Ascending aorta (tissue), 2 donors: ENCODE measurements around the gene FGD6. TPM values are rescaled to one million over a fixed set of nuclear protein-coding genes. Genes with fewer than 3 reads are reported as not detected.

Experiments
- DNase-seq, 2 donors: peaks; one replicate each; pipeline ENCODE4 v3.0.0-alpha.2; 2019; ENCODE audit warnings: low spot score in 2 of 2
- H3K27ac ChIP-seq, 2 donors: fragments of 200-600 bp; sonication (generic); one replicate each; pipeline ENCODE4 v1.5.1; 2016 to 2017; ENCODE audit warnings: mild to moderate bottlenecking in 1 of 2
- H3K27me3 ChIP-seq: fragments of 200-600 bp; sonication (generic); one replicate; pipeline ENCODE4 v1.5.1; 2017
- H3K36me3 ChIP-seq, 2 donors: fragments of 200-600 bp; sonication (generic); one replicate each; pipeline ENCODE4 v1.5.1; 2016
- H3K4me1 ChIP-seq, 2 donors: fragments of 200-600 bp; sonication (generic); one replicate each; pipeline ENCODE4 v1.5.1; 2016 to 2017; ENCODE audit warnings: mild to moderate bottlenecking in 1 of 2
- H3K4me3 ChIP-seq, 2 donors: fragments of 200-600 bp; sonication (generic); one replicate each; pipeline ENCODE4 v1.5.1; 2016 to 2017; ENCODE audit warnings: mild to moderate bottlenecking in 1 of 2
- H3K9me3 ChIP-seq, 2 donors: fragments of 200-600 bp; sonication (generic); one replicate each; pipeline ENCODE4 v1.5.1; 2016
- intact Hi-C: fragments of 100-400 bp; cut with DNase I; formaldehyde crosslinking; loops from one replicate; pipeline ENCODE4 v1.15.1; 2023
- total RNA-seq: library from RNA; depleted of rRNA; stranded (reverse); fragments of >200 nt; gene quantifications from one replicate; pipeline ENCODE4 v1.1.0, GENCODE V29; 2016
- TF ChIP-seq, protein P1 (sequence below), 3 experiments: fragments of 200-600 bp in 2 of 3; fragments of 450-650 bp in 1 of 3; sonication (generic) in 2 of 3; IDR thresholded peaks; one replicate each; pipeline ENCODE4 v1.5.1; 2016 to 2019; ENCODE audit warnings: antibody characterized with exemption in 3 of 3, mild to moderate bottlenecking in 1 of 3, moderate library complexity in 1 of 3

The FGD6 gene
- total RNA-seq, 1 donor from 2014 or later: 2.0 TPM

DNA sequence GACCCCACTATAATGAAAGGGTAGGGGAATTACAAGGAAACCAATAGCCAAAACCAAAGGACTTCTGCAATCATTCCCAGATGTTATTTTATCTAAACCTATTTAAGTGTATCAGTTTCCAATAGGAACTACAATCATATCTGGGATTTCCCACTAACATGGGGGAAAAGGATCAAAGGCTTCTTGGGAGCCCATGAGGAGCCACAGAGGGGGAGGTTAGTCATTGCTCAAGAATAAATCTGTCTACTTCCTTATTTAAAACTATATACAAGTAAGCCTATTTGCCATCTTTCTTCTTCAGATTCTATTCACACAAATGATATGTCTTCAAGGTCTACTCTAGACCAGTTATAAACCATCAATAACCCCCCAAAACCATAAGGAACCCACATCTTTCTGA lies 33.1 kb downstream of the FGD6 start:
- Histone ChIP-seq H3K4me3 (no peak overlapping the region), H3K36me3 (peaks cover 0 to 2% of the 10 kb centered on the region in 2 donors), H3K9me3 (no peaks in the 10 kb centered on the region), H3K4me1 (no peaks in the 10 kb centered on the region), H3K27me3 (no peaks in the 10 kb centered on the region), H3K27ac (no peak overlapping the region)
- DNase-seq: no peak
- intact Hi-C loops: no loop called here
- TF ChIP-seq, protein P1, sequence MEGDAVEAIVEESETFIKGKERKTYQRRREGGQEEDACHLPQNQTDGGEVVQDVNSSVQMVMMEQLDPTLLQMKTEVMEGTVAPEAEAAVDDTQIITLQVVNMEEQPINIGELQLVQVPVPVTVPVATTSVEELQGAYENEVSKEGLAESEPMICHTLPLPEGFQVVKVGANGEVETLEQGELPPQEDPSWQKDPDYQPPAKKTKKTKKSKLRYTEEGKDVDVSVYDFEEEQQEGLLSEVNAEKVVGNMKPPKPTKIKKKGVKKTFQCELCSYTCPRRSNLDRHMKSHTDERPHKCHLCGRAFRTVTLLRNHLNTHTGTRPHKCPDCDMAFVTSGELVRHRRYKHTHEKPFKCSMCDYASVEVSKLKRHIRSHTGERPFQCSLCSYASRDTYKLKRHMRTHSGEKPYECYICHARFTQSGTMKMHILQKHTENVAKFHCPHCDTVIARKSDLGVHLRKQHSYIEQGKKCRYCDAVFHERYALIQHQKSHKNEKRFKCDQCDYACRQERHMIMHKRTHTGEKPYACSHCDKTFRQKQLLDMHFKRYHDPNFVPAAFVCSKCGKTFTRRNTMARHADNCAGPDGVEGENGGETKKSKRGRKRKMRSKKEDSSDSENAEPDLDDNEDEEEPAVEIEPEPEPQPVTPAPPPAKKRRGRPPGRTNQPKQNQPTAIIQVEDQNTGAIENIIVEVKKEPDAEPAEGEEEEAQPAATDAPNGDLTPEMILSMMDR (IDR thresholded peaks at IDR 0.05): no peak

DNA sequence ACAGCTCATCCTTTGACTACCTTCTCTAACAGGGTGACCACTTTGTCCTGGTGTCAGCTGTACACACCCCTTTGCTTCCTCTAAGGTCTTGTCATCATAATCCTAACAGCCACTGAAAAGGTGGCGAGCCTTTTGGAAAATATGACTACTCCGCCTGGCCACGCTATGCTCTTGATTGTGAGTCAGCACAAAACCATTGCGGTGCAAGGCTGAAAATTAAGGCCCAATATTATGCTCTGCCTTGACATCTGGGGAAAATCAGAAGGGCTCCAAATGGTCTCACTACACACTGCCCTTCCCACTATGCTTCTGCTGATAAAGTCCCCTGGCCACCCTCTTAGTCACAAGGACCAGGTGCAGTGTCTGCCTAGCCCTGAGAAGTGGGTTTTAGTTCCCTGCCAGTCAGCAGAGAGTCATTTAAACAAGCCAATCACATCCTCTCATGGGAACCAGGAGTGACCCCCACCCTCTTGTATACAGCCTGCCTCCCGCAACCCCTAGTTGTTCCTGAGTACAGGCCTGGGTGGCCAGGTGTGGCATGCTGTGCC lies 34.3 kb downstream of the FGD6 start:
- Histone ChIP-seq H3K9me3 (no peaks in the 10 kb centered on the region), H3K27ac (no peak overlapping the region), H3K36me3 (no peaks in the 10 kb centered on the region), H3K4me1 (no peaks in the 10 kb centered on the region), H3K27me3 (no peaks in the 10 kb centered on the region), H3K4me3 (no peak overlapping the region)
- intact Hi-C loops: no loop called here
- TF ChIP-seq, protein P1 (IDR thresholded peaks at IDR 0.05): no peak
- no peak for DNase-seq

DNA sequence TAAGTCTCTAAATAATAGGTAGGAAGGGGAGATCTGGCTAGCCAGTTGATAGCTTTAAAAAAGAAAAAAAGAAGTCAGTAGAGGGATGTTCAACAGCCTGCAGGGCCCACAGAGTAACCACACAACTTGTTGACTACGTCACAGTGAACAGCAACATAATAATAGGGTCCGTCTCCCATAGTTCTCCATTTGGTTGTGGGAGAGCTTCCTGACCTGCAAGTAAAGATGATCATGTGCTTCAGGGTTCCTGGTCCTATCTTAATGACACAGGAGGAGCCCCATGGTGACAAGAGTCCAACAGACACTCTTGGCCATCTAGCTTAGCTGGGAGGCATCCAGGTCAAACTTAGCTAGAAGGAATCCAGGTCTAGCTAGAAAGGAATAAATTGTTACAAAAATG lies 36.2 kb downstream of the FGD6 start:
- Histone ChIP-seq H3K36me3 (no peaks in the 10 kb centered on the region), H3K27me3 (no peaks in the 10 kb centered on the region), H3K4me1 (no peaks in the 10 kb centered on the region), H3K27ac (no peak overlapping the region), H3K9me3 (no peaks in the 10 kb centered on the region), H3K4me3 (no peak overlapping the region)
- TF ChIP-seq, protein P1 (IDR thresholded peaks at IDR 0.05): no peak
- intact Hi-C loops: no loop called here
- DNase-seq: no peak

DNA sequence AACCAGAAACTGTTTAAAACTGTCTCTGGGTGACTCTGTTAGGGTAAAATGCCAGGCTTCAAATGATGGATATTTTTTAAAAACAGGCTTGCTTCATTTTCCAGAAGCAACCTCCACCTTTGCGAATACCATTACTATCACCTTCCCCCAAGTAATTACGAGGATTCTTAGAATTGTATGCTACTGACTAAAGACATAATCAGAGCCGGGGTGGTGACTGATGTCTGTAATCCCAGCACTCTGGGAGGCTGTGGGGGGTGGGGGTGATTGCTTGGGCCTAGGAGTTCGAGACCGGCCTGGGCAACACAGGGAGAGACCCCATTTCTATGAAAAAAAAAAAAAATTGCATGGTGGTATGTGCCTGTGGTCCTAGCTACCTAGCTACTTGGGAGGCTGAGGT lies 38.3 kb downstream of the FGD6 start:
- intact Hi-C loops: no loop called here
- H3K4me3 ChIP-seq: no peak overlapping the region
- no peaks in the 10 kb centered on the region for H3K9me3 ChIP-seq
- no peak for DNase-seq
- H3K4me1 ChIP-seq: peaks cover 0 to 2% of the 10 kb centered on the region in 2 donors
- TF ChIP-seq, protein P1 (IDR thresholded peaks at IDR 0.05): no peak
- no peaks in the 10 kb centered on the region for H3K36me3 ChIP-seq
- H3K27me3 ChIP-seq: no peaks in the 10 kb centered on the region
- H3K27ac ChIP-seq: no peak overlapping the region

DNA sequence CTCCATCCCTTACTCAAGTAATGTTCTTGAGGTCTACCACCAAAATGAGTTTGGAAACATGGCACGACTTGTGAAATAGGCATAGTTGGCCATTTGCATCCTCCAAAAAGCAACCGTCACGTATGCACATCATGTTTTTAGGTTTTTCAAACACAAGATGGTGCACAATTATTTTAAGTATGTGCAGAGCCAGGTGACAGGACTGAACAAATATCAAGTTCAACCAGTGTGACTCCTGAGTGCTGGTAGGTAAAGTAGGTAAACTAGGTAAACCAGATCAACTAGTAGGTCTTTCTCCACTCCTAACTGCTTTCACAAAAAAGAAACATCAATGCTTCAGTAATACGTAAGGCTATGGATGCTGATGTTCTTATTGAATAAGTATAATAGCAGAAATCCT lies 39.1 kb downstream of the FGD6 start:
- H3K27ac ChIP-seq: no peak overlapping the region
- H3K9me3 ChIP-seq: no peaks in the 10 kb centered on the region
- H3K4me1 ChIP-seq: peaks cover 0 to 10% of the 10 kb centered on the region in 2 donors
- H3K27me3 ChIP-seq: no peaks in the 10 kb centered on the region
- DNase-seq: no peak
- TF ChIP-seq, protein P1 (IDR thresholded peaks at IDR 0.05): no peak
- H3K4me3 ChIP-seq: no peak overlapping the region
- intact Hi-C loops: no loop called here
- H3K36me3 ChIP-seq: no peaks in the 10 kb centered on the region
